NCI-H2081 (cell line): Measurements from ENCODE around the gene WAC.
"Not testable (repeated sequence)": the region's sequence is repeated elsewhere in the genome, so short reads cannot be mapped to it uniquely, and the experiment has no call there.

Experiments
- DNase-seq, 2 experiments: peaks; one replicate each; lab custom pipeline; 2025; lab: John Stamatoyannopoulos, UW

The WAC gene

GRCh38 chr10:28612877-28613276 lies 80.0 kb downstream of the WAC start:
- DNase-seq, result no peak

GRCh38 chr10:28616514-28616913 lies 83.6 kb downstream of the WAC start:
- DNase-seq, result no peak

- DNase-seq, result no peak
Observed at GRCh38 chr10:28619455-28619854, 86.5 kb downstream of the WAC start.

- no peak for DNase-seq
Observed at GRCh38 chr10:28620251-28620650, 87.3 kb downstream of the WAC start.

GRCh38 chr10:28623483-28623882 lies 90.6 kb downstream of the WAC start:
- no peak for DNase-seq

- DNase-seq, result no peak
Observed at GRCh38 chr10:28624351-28624750, 91.4 kb downstream of the WAC start.

- DNase-seq, result no peak
Observed at GRCh38 chr10:28627102-28627501, 94.2 kb downstream of the WAC start.

GRCh38 chr10:28628184-28628893 lies 95.4 kb downstream of the WAC start:
- DNase-seq, result peak; percentile 44 to 60

- no peak for DNase-seq
Observed at GRCh38 chr10:28631896-28632583, 99.1 kb downstream of the WAC start.

- DNase-seq, result no peak
Observed at GRCh38 chr10:28632584-28632945, 99.6 kb downstream of the WAC start.

- DNase-seq, result no peak
Observed at GRCh38 chr10:28633750-28634149, 100.8 kb downstream of the WAC start.

- no peak for DNase-seq
Observed at GRCh38 chr10:28637346-28637745, 104.4 kb downstream of the WAC start.

- no peak for DNase-seq
Observed at GRCh38 chr10:28638392-28638791, 105.5 kb downstream of the WAC start.

GRCh38 chr10:28640551-28640950 lies 107.6 kb downstream of the WAC start:
- DNase-seq, result no peak

- no peak for DNase-seq
Observed at GRCh38 chr10:28644647-28645046, 111.7 kb downstream of the WAC start.

- DNase-seq, result no peak
Observed at GRCh38 chr10:28652106-28652505, 119.2 kb downstream of the WAC start.

GRCh38 chr10:28652703-28653102 lies 119.8 kb downstream of the WAC start:
- DNase-seq, result no peak

GRCh38 chr10:28658824-28659223 lies 125.9 kb downstream of the WAC start:
- DNase-seq, result not testable (repeated sequence)

- DNase-seq, result no peak
Observed at GRCh38 chr10:28661035-28661434, 128.1 kb downstream of the WAC start.

GRCh38 chr10:28663576-28664368 lies 130.9 kb downstream of the WAC start:
- peak; percentile 56 to 78 for DNase-seq

- DNase-seq, result no peak
Observed at GRCh38 chr10:28664369-28664740, 131.4 kb downstream of the WAC start.

GRCh38 chr10:28666751-28667467 lies 134.0 kb downstream of the WAC start:
- DNase-seq, result no peak
